Gastrocnemius medialis (tissue), 4 donors: ENCODE measurements around the gene ATP1B1.

Source experiments
- CTCF ChIP-seq, 5 experiments: fragments of 450-650 bp in 3 of 5; fragments of 200-600 bp in 2 of 5; sonication (generic) in 2 of 5; IDR thresholded peaks in 4 of 5; conservative IDR thresholded peaks in 1 of 5; 1 replicate in 4 of 5; 2 replicates in 1 of 5; pipeline ENCODE4 v1.5.1; 2016 to 2019; ENCODE audit warnings: antibody characterized with exemption in 5 of 5, mild to moderate bottlenecking in 3 of 5, moderate library complexity in 3 of 5
- POLR2A ChIP-seq, 2 donors: fragments of 450-650 bp; IDR thresholded peaks; one replicate each; pipeline ENCODE4 v1.6.1; 2017; ENCODE audit warnings: antibody characterized with exemption in 2 of 2, mild to moderate bottlenecking in 2 of 2, moderate library complexity in 2 of 2

- TF ChIP-seq CTCF (IDR thresholded peaks at IDR 0.05 in 4 of 5, conservative IDR thresholded peaks at IDR 0.05 in 1 of 5) = no peak
- TF ChIP-seq POLR2A (IDR thresholded peaks at IDR 0.05) = no peak
These were observed 18.6 kb upstream of the ATP1B1 start for GRCh38 chr1:169087876-169088275.
